GM21576 (cell line): Measurements from ENCODE around the gene SPTAN1.

ENCODE experiments used
- ATAC-seq: cut with Tn5 transposase; IDR thresholded peaks from one replicate; pipeline ENCODE4 v1.9.1; 2021; ENCODE audit warnings: mild to moderate bottlenecking, moderate library complexity; ENCODE audit not compliant: unreplicated experiment

The SPTAN1 gene

GRCh38 chr9:128595471-128595870 is 43.1 kb downstream of the SPTAN1 start:
- no peak for ATAC-seq

- ATAC-seq = no peak
Measured at GRCh38 chr9:128600099-128600498, 47.7 kb downstream of the SPTAN1 start.

- ATAC-seq = no peak
Measured at GRCh38 chr9:128603697-128604096, 51.3 kb downstream of the SPTAN1 start.

GRCh38 chr9:128607642-128608350 is 55.4 kb downstream of the SPTAN1 start:
- no peak for ATAC-seq

- ATAC-seq = no peak
Measured at GRCh38 chr9:128610897-128611296, 58.5 kb downstream of the SPTAN1 start.

GRCh38 chr9:128611600-128612394 is 59.4 kb downstream of the SPTAN1 start:
- no peak for ATAC-seq

GRCh38 chr9:128614728-128615127 is 62.3 kb downstream of the SPTAN1 start:
- ATAC-seq = no peak

GRCh38 chr9:128615571-128615970 is 63.2 kb downstream of the SPTAN1 start:
- no peak for ATAC-seq

- no peak for ATAC-seq
Measured at GRCh38 chr9:128617943-128618342, 65.6 kb downstream of the SPTAN1 start.

GRCh38 chr9:128619127-128619526 is 66.7 kb downstream of the SPTAN1 start:
- no peak for ATAC-seq

GRCh38 chr9:128619779-128620178 is 67.4 kb downstream of the SPTAN1 start:
- no peak for ATAC-seq

GRCh38 chr9:128621730-128622455 is 69.5 kb downstream of the SPTAN1 start:
- no peak for ATAC-seq

- no peak for ATAC-seq
Measured at GRCh38 chr9:128624566-128624965, 72.2 kb downstream of the SPTAN1 start.

- no peak for ATAC-seq
Measured at GRCh38 chr9:128625391-128626146, 73.2 kb downstream of the SPTAN1 start.

GRCh38 chr9:128626181-128626580 is 73.8 kb downstream of the SPTAN1 start:
- ATAC-seq = no peak

GRCh38 chr9:128627127-128627715 is 74.8 kb downstream of the SPTAN1 start:
- ATAC-seq = no peak

GRCh38 chr9:128627906-128628305 is 75.5 kb downstream of the SPTAN1 start:
- ATAC-seq = no peak

GRCh38 chr9:128628471-128629048 is 76.2 kb downstream of the SPTAN1 start:
- ATAC-seq = no peak

GRCh38 chr9:128629136-128629535 is 76.7 kb downstream of the SPTAN1 start:
- ATAC-seq = no peak

GRCh38 chr9:128629852-128630545 is 77.6 kb downstream of the SPTAN1 start:
- no peak for ATAC-seq
